Endothelial cell of umbilical vein (primary cell): ENCODE results near the gene C21orf58.

Source experiments
- FOS ChIP-seq: IDR thresholded peaks from 2 replicates; pipeline ENCODE4 v1.6.1; 2011; ENCODE audit warnings: mild to moderate bottlenecking, low read length, moderate library complexity, borderline replicate concordance; ENCODE audit not compliant: insufficient read depth
- POLR2AphosphoS5 ChIP-seq: IDR thresholded peaks from 2 replicates; pipeline ENCODE4 v1.6.1; 2012; ENCODE audit warnings: low read depth, mild to moderate bottlenecking, control low read depth, low read length, moderate library complexity; ENCODE audit not compliant: insufficient read depth
- TF ChIP-seq, protein P1 (sequence below), 2 donors: IDR thresholded peaks; 1 replicate in 1 of 2; 2 replicates in 1 of 2; pipeline ENCODE4 v1.5.1; 2011; ENCODE audit warnings: low read length in 2 of 2, mild to moderate bottlenecking in 2 of 2, moderate library complexity in 2 of 2, control low read depth in 1 of 2, inconsistent platforms in 1 of 2, low read depth in 1 of 2; ENCODE audit not compliant: insufficient read depth in 1 of 2; ENCODE audit errors: extremely low read depth in 1 of 2

DNA sequence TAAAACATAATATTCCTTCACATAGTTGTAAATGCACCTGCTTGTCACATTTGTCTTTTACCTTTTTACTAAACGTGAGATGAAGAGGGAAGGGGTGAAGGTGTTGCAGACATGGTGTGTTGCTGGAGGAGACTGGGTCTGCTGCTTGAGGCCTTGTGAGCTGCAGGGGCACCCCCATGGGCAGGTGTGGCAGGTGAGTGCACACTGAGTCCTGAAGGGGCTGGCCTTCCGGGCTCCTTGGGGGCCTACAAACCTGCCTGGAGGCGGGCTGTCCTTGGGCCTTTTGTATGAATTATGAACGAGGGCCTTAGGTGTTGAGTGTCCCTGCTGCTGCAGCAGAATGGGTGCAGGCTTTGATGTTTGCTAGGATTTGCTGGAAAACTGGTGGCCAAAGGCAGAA is 4.0 kb upstream of the C21orf58 start:
- TF ChIP-seq, protein P1, sequence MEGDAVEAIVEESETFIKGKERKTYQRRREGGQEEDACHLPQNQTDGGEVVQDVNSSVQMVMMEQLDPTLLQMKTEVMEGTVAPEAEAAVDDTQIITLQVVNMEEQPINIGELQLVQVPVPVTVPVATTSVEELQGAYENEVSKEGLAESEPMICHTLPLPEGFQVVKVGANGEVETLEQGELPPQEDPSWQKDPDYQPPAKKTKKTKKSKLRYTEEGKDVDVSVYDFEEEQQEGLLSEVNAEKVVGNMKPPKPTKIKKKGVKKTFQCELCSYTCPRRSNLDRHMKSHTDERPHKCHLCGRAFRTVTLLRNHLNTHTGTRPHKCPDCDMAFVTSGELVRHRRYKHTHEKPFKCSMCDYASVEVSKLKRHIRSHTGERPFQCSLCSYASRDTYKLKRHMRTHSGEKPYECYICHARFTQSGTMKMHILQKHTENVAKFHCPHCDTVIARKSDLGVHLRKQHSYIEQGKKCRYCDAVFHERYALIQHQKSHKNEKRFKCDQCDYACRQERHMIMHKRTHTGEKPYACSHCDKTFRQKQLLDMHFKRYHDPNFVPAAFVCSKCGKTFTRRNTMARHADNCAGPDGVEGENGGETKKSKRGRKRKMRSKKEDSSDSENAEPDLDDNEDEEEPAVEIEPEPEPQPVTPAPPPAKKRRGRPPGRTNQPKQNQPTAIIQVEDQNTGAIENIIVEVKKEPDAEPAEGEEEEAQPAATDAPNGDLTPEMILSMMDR (IDR thresholded peaks at IDR 0.05; ENCODE audit: extremely low read depth in 1 of 2, insufficient read depth in 1 of 2, low read depth in 1 of 2, low read length in 2 of 2), result no peak
- no peak for TF ChIP-seq POLR2AphosphoS5
- no peak for TF ChIP-seq FOS
